Stomach (tissue), 9 donors: ENCODE measurements around the gene CDC40. TPM values are rescaled to one million over a fixed set of nuclear protein-coding genes. Genes with fewer than 3 reads are reported as not detected.

Experiments
- DNase-seq, 2 donors: peaks; one replicate each; pipeline versions ENCODE4 v3.0.0 to v3.0.0-alpha.2; 2013 to 2019
- H3K27ac ChIP-seq, 5 donors: fragments of 200-600 bp in 4 of 5; sonication (generic) in 4 of 5; one replicate each; pipeline ENCODE4 v1.5.1; 2013 to 2019; ENCODE audit warnings: mild to moderate bottlenecking in 1 of 5, moderate library complexity in 1 of 5
- H3K27me3 ChIP-seq, 3 donors: fragments of 200-600 bp; sonication (generic); one replicate each; pipeline ENCODE4 v1.5.1; 2017 to 2019; ENCODE audit warnings: mixed run types in 1 of 3
- H3K36me3 ChIP-seq, 4 donors: fragments of 200-600 bp; sonication (generic); 1 replicate in 3 of 4; 2 replicates in 1 of 4; pipeline ENCODE4 v1.5.1; 2016 to 2019
- H3K4me1 ChIP-seq, 4 donors: fragments of 200-600 bp; sonication (generic); one replicate each; pipeline ENCODE4 v1.5.1; 2016 to 2019
- H3K4me3 ChIP-seq, 4 donors: fragments of 200-600 bp; sonication (generic) in 3 of 4; one replicate each; pipeline ENCODE4 v1.5.1; 2016 to 2019; ENCODE audit warnings: mild to moderate bottlenecking in 1 of 4
- H3K9me3 ChIP-seq, 4 donors: fragments of 200-600 bp; sonication (generic); one replicate each; pipeline ENCODE4 v1.5.1; 2016 to 2019
- EP300 ChIP-seq: sonication (generic); formaldehyde crosslinking; IDR thresholded peaks from one replicate; pipeline ENCODE4 v1.6.1; 2017; ENCODE audit warnings: antibody characterized with exemption
- POLR2A ChIP-seq, 4 donors: fragments of 450-650 bp; IDR thresholded peaks; one replicate each; pipeline ENCODE4 v1.6.1; 2016; ENCODE audit warnings: antibody characterized with exemption in 4 of 4, control low read depth in 2 of 4, mild to moderate bottlenecking in 1 of 4, moderate library complexity in 1 of 4
- POLR2AphosphoS5 ChIP-seq, 3 donors: sonication (generic); formaldehyde crosslinking; IDR thresholded peaks; one replicate each; pipeline ENCODE4 v1.6.1; 2016; ENCODE audit warnings: antibody characterized with exemption in 3 of 3
- WGBS, 5 donors: extraction: QIAGEN DNeasy Blood & Tissue Kit in 3 of 5; methylation state at CpG; one replicate each; pipeline versions ENCODE4 v1.1.5 to v1.1.7; 2013 to 2018; 5-methylcytosine and 5-hydroxymethylcytosine counted together
- intact Hi-C: fragments of 100-400 bp; cut with DNase I; formaldehyde crosslinking; loops from one replicate; pipeline ENCODE4 v1.15.1; 2023; ENCODE audit warnings: low total_unique reads
- polyA plus RNA-seq, 3 donors: library from polyadenylated mRNA; stranded (reverse); fragments of 200-250 nt; gene quantifications; one replicate each; pipeline ENCODE4 v1.2.3, GENCODE V29; 2013
- total RNA-seq, 5 donors: library from RNA; depleted of rRNA; stranded (reverse); fragments of >200 nt; gene quantifications; one replicate each; pipeline versions ENCODE4 v1.1.0 to v1.2.3, GENCODE V29; 2014 to 2016
- TF ChIP-seq, protein P1 (sequence below), 7 experiments: fragments of 450-650 bp in 4 of 7; fragments of 200-600 bp in 3 of 7; sonication (generic) in 3 of 7; IDR thresholded peaks; one replicate each; pipeline ENCODE4 v1.5.1; 2016 to 2019; ENCODE audit warnings: antibody characterized with exemption in 7 of 7, control low read depth in 2 of 7, mild to moderate bottlenecking in 1 of 7
- donor health status: healthy with polysubstance abuse.
- donor health status: Bipolar disorder and iron deficiency.
- donor health status: healthy.

CDC40 gene
- total and polyA plus RNA-seq, 8 donors: 5.2 to 27.7 (median 10.1) TPM

DNA sequence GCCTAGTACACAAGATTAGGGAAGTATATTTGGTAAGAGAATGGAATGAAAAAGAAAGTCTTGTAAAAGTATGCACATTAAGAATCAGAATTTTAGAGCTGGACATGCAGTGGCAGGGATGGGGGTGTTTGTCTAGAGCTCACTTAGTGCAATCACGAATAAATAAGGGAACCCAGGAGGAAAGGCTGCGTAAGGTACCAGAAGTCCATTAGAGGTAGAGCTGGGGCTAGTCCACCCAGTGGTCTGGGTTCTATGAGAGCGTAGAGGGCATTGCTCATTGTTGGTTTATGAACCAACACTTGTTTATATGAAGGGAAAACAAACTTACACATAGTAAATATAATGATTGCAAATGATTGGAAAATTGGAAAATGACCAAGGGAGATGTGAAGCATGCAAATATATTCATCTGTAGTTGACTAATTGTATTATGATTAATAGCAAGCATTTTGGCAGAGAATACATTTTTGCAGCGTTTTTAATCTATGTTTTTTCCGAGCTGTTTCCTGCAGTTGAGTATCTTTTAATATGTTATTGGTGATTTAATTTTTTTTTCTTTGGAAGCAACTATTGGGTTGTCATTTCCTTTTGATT lies 3.2 kb downstream of the CDC40 start:
- intact Hi-C loops: no loop called here
- WGBS, 5 donors: 68 to 72% (median 69%) methylated on average over 5 of the region's 5 CpGs

DNA sequence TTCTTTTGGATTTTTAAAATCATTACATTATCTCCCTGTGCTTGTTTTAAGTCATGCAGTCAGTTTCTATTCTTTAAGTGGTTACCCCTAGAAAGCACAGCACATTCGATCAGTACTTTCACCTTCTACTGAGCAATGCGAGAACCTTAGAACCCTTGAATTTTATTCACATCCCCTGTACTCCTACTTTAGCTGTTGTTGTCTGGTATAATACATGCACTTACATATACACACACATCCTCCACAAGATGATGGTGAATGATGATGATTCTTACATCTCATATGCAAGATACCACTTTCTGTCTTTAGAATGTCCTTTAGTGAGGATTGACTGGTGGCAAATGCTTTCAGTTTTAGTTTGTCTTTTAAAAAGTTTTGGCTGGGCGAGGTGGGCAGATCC lies 5.7 kb downstream of the CDC40 start:
- Histone ChIP-seq H3K36me3 (no peaks in the 10 kb centered on the region), H3K27ac (no peak overlapping the region), H3K4me3 (no peak overlapping the region), H3K27me3 (no peaks in the 10 kb centered on the region), H3K9me3 (no peaks in the 10 kb centered on the region), H3K4me1 (peaks cover 21 to 84% (median 50%) of the 10 kb centered on the region in 4 donors)
- no peak for DNase-seq
- TF ChIP-seq POLR2A (IDR thresholded peaks at IDR 0.05) (no peak), POLR2AphosphoS5 (IDR thresholded peaks at IDR 0.05) (no peak), EP300 (no peak)
- TF ChIP-seq, protein P1, sequence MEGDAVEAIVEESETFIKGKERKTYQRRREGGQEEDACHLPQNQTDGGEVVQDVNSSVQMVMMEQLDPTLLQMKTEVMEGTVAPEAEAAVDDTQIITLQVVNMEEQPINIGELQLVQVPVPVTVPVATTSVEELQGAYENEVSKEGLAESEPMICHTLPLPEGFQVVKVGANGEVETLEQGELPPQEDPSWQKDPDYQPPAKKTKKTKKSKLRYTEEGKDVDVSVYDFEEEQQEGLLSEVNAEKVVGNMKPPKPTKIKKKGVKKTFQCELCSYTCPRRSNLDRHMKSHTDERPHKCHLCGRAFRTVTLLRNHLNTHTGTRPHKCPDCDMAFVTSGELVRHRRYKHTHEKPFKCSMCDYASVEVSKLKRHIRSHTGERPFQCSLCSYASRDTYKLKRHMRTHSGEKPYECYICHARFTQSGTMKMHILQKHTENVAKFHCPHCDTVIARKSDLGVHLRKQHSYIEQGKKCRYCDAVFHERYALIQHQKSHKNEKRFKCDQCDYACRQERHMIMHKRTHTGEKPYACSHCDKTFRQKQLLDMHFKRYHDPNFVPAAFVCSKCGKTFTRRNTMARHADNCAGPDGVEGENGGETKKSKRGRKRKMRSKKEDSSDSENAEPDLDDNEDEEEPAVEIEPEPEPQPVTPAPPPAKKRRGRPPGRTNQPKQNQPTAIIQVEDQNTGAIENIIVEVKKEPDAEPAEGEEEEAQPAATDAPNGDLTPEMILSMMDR (IDR thresholded peaks at IDR 0.05): no peak
- intact Hi-C loops: no loop called here
- 80 to 89% (median 83%) methylated on average over 3 of the region's 3 CpGs for WGBS, 5 donors

More for the DNA sequence above, 3.2 kb downstream of the CDC40 start:
- H3K4me3 ChIP-seq: no peak overlapping the region
- no peak overlapping the region for H3K27ac ChIP-seq
- H3K4me1 ChIP-seq: peaks cover 31 to 83% (median 51%) of the 10 kb centered on the region in 4 donors
- no peak for TF ChIP-seq POLR2AphosphoS5 (IDR thresholded peaks at IDR 0.05)
- TF ChIP-seq, protein P1 (IDR thresholded peaks at IDR 0.05): no peak
- TF ChIP-seq POLR2A (IDR thresholded peaks at IDR 0.05): no peak
- TF ChIP-seq EP300: no peak
- no peaks in the 10 kb centered on the region for H3K36me3 ChIP-seq
- no peak for DNase-seq
- H3K9me3 ChIP-seq: no peaks in the 10 kb centered on the region
- H3K27me3 ChIP-seq: no peaks in the 10 kb centered on the region

DNA sequence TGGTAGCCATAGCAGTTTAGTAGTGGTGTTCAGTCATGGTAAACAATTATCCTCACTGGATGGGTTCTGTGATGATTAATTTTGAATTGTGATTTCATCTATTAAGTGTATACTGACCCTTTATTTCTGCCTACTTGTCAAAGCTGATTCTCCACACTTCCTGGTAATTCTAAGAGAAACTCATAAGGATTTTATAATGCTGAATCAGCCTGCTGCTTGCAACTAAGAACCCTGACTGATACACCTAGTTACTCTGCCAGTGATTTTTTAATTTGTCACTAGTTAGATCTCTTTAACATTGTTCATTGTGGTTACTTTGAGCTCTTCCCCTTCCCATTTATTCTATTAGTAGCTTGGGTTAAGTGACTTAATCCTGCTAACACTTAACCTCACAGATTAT lies 8.6 kb downstream of the CDC40 start:
- H3K4me3 ChIP-seq: no peak overlapping the region
- no peaks in the 10 kb centered on the region for H3K27me3 ChIP-seq
- intact Hi-C loops: no loop called here
- H3K9me3 ChIP-seq: no peaks in the 10 kb centered on the region
- TF ChIP-seq EP300: no peak
- TF ChIP-seq POLR2AphosphoS5 (IDR thresholded peaks at IDR 0.05): no peak
- TF ChIP-seq, protein P1 (IDR thresholded peaks at IDR 0.05): no peak
- TF ChIP-seq POLR2A (IDR thresholded peaks at IDR 0.05): no peak
- no peak overlapping the region for H3K27ac ChIP-seq
- H3K36me3 ChIP-seq: peaks cover under 1 to 9% (median 8%) of the 10 kb centered on the region in 4 donors
- H3K4me1 ChIP-seq: peaks cover 0 to 62% (median 22%) of the 10 kb centered on the region in 4 donors
- no peak for DNase-seq

DNA sequence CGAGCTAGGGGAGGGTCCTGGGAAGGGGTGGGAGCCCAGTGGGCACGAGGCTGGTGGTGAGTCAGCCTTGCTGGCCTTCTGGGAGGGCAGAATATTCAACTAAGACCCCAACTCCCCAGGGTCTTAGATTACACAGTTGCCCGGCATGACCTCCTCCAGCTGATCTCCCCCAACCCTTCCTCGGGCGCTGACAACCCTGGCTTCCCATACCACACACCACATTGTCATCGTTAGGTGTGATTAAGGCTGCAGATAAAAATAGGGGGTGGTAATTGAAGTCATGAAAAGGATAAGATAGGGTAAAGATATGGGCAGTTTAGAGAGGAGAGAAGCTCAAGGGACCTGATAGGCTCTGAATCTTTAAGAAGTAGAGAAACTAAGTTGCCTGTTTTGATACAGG lies 10.5 kb downstream of the CDC40 start:
- no peaks in the 10 kb centered on the region for H3K27me3 ChIP-seq
- TF ChIP-seq, protein P1 (IDR thresholded peaks at IDR 0.05): no peak
- TF ChIP-seq POLR2AphosphoS5 (IDR thresholded peaks at IDR 0.05): no peak
- TF ChIP-seq POLR2A (IDR thresholded peaks at IDR 0.05): no peak
- no peak for TF ChIP-seq EP300
- H3K27ac ChIP-seq: no peak overlapping the region
- DNase-seq: no peak
- H3K4me3 ChIP-seq: no peak overlapping the region
- peaks cover 8 to 18% (median 15%) of the 10 kb centered on the region in 4 donors for H3K36me3 ChIP-seq
- peaks cover 0 to 48% (median 15%) of the 10 kb centered on the region in 4 donors for H3K4me1 ChIP-seq
- no peaks in the 10 kb centered on the region for H3K9me3 ChIP-seq
- intact Hi-C loops: no loop called here
- 80 to 85% (median 83%) methylated on average over 6 of the region's 6 CpGs for WGBS, 5 donors
